Stimulated activated CD4-positive, alpha-beta T cell treated with anti-CD3 and anti-CD28 coated beads, Interleukin-2, amount 100 ng/mL, for 4 hours (primary cell): ENCODE results near the gene SLC39A2.
"Not testable (repeated sequence)": the region's sequence is repeated elsewhere in the genome, so short reads cannot be mapped to it uniquely, and the experiment has no call there.

ENCODE experiments used
- DNase-seq: peaks from one replicate; pipeline ENCODE4 v3.0.0-alpha.2; 2020; ENCODE audit warnings: low read depth

The SLC39A2 gene, protein sequence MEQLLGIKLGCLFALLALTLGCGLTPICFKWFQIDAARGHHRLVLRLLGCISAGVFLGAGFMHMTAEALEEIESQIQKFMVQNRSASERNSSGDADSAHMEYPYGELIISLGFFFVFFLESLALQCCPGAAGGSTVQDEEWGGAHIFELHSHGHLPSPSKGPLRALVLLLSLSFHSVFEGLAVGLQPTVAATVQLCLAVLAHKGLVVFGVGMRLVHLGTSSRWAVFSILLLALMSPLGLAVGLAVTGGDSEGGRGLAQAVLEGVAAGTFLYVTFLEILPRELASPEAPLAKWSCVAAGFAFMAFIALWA

GRCh38 chr14:20998674-20999366 lies at the start of gene SLC39A2:
SLC39A2 (plus strand) TSS chr14:20999293; CDS start chr14:20999447, 154 bp downstream.
- no peak for DNase-seq

DNA sequence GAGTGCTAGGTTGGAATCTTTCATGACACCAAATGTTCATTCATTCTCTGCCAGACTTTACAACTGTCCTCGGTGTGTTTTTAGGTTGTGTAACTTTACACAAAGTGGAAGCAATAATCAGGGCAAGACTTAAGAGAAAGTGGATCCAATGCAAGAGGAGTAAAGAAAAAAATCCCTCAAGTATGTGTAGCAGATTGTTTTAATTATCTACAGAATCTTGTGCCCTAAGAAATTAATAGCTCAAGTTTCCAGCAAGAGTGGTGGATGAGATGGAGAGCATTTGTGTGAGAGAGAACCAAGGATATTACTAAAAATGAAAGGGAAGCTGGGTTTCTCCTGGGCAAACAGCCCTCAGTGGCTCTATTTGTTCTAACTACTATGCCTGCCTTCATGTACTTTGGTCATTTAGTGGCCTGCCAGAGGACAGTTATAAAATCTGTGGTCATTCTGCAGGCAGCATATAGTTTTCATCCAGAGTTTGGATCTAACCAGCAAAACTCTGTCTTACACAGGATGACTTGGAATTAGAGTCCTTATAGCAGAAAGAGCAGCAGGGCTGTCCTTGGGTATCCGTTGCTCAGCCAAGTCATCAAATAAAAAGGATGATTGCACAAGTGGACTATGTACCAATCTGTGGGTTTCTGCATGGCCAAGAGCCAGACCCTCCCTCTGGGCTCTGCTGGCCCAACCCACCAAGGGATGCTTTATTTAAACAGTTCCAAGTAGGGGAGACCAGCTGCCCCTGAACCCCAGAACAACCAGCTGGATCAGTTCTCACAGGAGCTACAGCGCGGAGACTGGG lies 44.2 kb upstream of the SLC39A2 start, which contains the start of gene RNASE2:
RNASE2 (plus strand) TSS at position 752 of the 802 bp plus-strand sequence. CDS start 285 bp downstream, outside the sequence.
- not testable (repeated sequence) for DNase-seq

DNA sequence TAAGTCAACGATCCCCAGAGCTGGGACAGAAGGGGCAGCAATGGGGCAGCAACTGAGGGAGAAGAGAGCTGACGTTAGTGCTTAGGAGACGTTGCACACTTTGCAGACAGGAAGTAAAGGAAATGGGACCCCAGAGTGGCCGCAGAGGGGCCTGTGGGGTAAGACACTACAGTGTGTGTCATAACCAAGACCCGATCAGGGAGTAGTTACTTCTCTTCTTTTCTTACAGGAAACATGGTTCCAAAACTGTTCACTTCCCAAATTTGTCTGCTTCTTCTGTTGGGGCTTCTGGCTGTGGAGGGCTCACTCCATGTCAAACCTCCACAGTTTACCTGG lies 43.6 kb upstream of the SLC39A2 start:
- not testable (repeated sequence) for DNase-seq

- DNase-seq = no peak
Measured at GRCh38 chr14:20956376-20956976, 42.6 kb upstream of the SLC39A2 start.

DNA sequence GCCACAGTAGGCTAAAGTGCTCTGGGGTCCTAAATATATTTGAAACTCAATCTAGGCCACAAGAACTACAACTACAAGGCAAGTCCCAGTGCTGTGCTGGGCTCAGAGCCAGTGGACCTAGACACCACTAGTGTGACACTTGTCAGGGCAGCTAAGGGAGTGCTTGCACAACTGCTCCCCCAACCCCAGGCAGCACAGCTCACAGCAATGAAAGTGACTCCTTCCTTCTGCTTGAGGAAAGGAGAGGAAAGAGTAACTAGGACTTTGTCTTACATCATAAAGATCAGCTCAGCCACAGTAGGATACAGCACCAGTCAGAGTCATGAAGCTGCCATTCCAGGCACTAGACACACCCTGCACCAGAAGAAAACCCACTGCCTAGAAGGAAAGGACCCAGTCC lies 40.1 kb upstream of the SLC39A2 start:
- not testable (repeated sequence) for DNase-seq

DNA sequence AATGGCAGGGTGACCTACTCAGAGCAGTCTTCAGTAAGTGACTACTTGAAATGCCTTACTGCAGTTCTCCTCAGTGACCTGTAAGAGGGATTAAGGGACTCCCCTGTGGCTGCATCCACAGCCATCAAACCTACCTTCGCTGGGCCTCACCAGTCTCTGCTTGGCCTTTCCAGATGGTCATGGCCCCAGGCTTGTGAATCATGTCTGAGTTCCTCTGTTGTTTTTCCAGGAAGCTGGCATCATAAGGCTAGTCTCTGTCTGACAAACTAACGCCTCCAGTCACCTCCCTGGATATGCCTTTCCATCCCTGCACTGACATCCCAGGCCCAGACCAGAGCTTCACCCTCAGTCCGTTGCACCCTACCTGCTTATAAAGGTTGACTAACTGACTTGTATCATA lies 29.8 kb upstream of the SLC39A2 start:
- no peak for DNase-seq

DNA sequence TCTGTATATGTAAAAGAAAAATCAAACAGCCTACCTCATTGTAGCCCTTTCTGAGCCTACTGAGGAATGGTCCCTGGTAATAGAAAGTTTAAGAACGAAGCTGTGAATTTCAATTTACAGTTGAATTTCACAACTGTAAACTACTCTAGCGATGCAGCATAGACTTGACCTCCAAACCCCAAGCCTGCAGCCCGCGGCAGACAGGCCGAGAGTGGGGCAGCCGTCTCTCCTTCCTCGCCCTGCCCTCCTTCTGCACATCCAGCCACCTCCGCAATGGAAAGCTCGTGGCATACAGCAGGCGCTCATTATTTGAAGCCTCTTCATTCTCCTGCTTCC lies 28.5 kb upstream of the SLC39A2 start:
- no peak for DNase-seq

DNA sequence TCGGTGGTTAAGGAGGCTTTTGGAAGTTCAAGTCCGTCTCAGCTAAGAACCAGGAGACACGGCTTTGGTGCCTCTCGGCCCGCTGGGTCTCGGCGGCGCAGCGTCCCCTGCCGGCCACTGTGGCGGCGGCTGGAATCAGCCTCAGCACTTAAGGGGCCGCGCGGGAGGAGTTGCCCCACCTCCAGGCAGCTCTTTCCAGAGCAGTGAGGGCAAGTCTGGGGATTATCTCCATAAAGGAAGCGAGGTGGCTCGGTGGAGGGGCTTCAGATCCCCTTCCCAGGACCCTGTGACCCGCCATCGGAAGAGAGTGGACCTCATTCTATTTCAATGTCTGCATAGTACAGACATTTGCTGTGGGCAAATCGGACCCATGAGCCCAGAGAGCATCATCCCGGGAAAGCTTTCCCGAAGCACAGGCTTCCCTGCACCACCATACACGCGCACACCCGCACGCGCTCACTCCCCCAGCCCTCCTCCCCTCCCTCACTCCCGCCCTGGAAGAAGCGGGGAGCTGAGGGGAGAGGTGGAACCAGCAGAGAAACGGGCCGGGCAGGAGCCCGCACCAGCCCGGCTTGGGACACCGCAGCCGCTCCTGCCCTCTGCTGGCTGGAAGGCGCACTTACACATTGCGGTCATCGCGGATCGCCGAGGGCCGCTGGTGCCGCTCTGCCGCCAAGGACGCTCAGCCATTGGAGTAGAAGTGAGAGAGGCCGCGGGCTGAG lies 27.9 kb upstream of the SLC39A2 start:
- DNase-seq = peak; percentile 56

- no peak for DNase-seq
Measured at GRCh38 chr14:20971705-20972021, 27.4 kb upstream of the SLC39A2 start.

DNA sequence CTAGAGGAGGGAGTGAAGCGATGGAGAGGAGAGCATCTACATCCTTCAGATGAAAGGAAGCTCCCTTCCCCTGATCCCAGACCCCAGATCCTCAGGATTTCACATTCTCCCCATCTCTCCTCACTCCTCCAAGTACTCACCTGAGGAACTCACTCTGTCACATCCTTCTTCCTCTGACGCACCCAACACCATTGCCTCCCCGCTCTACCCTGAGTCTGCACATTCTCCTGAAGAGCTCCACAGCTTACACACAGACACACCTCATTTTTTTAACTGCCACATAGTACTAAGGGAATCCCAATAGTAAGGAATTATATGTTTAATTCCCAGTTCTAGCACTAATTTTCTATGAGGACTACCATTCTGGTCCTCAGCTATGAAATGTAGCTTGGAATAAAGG lies 25.6 kb upstream of the SLC39A2 start:
- DNase-seq = no peak

DNA sequence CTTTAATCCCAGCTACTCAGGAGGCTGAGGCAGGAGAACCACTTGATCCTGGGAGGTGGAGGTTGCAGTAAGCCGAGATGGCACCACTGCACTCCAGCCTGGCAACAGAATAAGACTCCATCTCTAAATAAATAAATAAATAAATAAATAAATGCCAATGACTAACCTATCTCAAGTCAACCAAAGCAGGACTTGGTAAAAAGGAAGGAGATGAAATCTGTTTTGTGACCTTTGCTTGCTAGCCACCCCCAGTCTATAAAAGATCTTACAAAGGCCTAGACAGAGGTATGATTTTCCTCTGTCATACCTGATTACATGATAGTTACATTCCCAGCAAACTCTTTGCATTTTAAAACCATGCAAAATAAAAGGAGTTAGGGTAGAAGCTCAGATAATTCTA lies 22.8 kb upstream of the SLC39A2 start:
- DNase-seq = no peak

DNA sequence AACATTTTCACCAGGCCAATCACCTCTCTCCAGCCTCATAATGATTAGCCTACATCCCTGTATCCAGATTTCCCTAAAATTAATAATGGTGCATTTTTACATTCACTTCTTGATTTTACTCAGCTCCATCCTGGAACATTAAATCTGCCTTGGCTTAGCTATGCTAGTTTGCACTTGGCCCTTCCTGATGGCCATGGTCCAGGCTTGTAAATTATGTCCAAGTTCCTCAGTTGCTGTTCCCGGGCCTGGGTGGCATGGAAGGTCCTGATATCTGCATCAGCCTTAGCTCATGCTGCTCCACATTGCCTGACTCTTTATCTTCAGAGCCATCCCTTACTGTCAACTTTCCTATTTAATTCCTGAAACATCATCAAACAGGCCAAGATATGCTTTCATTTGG lies 20.4 kb upstream of the SLC39A2 start:
- DNase-seq = no peak

GRCh38 chr14:20980906-20981305 lies 18.2 kb upstream of the SLC39A2 start:
- DNase-seq = no peak

- no peak for DNase-seq
Measured at GRCh38 chr14:20982646-20983369, 16.3 kb upstream of the SLC39A2 start.

- not testable (repeated sequence) for DNase-seq
Measured at GRCh38 chr14:20985650-20986049, 13.4 kb upstream of the SLC39A2 start.

GRCh38 chr14:20986811-20987210 lies 12.3 kb upstream of the SLC39A2 start:
- DNase-seq = no peak

- no peak for DNase-seq
Measured at GRCh38 chr14:20988717-20989470, 10.2 kb upstream of the SLC39A2 start.

DNA sequence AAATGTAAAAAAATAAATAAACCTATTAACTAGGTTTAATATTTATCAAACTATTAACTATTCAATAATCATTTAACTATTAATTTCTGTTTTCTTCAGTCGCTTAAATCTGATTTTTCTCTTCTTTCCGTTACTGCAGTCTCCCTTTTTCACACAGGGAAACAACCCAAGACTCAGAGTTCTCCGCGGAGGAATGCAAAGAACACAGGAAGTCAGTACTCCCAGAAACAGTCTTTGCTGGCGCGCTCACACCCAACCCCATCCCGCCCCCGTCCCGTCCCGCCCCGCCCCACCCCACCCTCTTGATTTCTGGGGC lies 9.7 kb upstream of the SLC39A2 start:
- no peak for DNase-seq

DNA sequence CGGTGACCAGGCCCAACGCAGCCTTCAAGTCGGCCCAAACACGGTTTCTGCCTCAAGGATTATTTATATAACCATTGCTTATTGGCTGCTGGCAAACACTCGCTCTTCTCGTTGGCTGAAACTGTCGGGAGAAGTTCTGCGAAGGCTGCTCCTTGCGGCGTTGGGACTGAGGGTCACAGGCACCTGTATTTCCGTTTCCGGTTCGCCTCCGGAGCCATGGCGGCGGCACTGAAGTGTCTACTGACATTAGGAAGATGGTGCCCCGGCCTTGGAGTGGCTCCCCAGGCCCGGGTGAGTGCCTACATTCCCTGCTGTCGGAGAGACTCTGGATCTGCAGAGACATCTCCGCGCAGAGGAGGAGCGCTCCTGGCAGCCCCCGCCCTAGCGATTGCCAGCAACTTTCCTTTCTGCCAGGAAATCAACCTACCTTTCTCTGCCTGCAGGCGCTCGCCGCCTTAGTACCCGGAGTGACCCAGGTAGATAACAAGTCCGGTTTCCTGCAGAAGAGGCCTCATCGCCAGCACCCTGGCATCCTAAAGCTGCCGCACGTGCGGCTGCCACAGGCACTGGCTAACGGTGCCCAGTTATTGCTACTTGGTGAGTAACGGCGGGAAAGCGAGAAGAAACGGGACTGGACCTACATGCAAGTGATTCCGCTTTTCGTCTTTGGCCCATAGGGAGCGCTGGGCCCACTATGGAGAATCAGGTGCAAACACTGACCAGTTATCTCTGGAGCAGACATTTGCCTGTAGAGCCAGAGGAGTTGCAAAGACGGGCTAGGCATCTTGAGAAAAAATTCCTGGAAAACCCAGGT lies 9.1 kb upstream of the SLC39A2 start, which contains the start of gene METTL17:
METTL17 (plus strand) TSS at position 194 of the 814 bp plus-strand sequence; CDS start at position 217, 23 bp downstream.
- DNase-seq = peak; percentile 74

GRCh38 chr14:20996521-20996920 lies 2.6 kb upstream of the SLC39A2 start:
- no peak for DNase-seq
